GM12891 (cell line): ENCODE data around the gene CHKA.

Experiments used
- DNase-seq: peaks from one replicate; pipeline ENCODE4 v3.0.0; 2011; ENCODE audit warnings: low spot score; ENCODE audit not compliant: insufficient read length
- FAIRE-seq: peaks from 2 replicates; lab custom pipeline; 2011; peaks lifted over from hg19 to GRCh38; lab: Jason Lieb, UNC
- PAX5 ChIP-seq: IDR thresholded peaks from 2 replicates; pipeline ENCODE4 v1.6.1; 2011; ENCODE audit warnings: low read length, moderate library complexity, mild to moderate bottlenecking; ENCODE audit not compliant: insufficient read depth, severe bottlenecking
- POLR2A ChIP-seq: IDR thresholded peaks from 2 replicates; pipeline ENCODE4 v1.6.1; 2011; ENCODE audit warnings: low read depth, low read length, control low read depth
- POLR2AphosphoS5 ChIP-seq: IDR thresholded peaks from 2 replicates; pipeline ENCODE4 v1.6.1; 2011; ENCODE audit warnings: low read depth, low read length, control low read depth
- POU2F2 ChIP-seq: IDR thresholded peaks from 2 replicates; pipeline ENCODE4 v1.6.1; 2011; ENCODE audit warnings: low read depth, mild to moderate bottlenecking, control low read depth, low read length, moderate library complexity
- SPI1 ChIP-seq: IDR thresholded peaks from 2 replicates; pipeline ENCODE4 v1.6.1; 2011; ENCODE audit warnings: low read depth, low read length, control low read depth
- TAF1 ChIP-seq: IDR thresholded peaks from 2 replicates; pipeline ENCODE4 v1.6.1; 2011; ENCODE audit warnings: low read depth, low read length, control low read depth

Gene CHKA

DNA sequence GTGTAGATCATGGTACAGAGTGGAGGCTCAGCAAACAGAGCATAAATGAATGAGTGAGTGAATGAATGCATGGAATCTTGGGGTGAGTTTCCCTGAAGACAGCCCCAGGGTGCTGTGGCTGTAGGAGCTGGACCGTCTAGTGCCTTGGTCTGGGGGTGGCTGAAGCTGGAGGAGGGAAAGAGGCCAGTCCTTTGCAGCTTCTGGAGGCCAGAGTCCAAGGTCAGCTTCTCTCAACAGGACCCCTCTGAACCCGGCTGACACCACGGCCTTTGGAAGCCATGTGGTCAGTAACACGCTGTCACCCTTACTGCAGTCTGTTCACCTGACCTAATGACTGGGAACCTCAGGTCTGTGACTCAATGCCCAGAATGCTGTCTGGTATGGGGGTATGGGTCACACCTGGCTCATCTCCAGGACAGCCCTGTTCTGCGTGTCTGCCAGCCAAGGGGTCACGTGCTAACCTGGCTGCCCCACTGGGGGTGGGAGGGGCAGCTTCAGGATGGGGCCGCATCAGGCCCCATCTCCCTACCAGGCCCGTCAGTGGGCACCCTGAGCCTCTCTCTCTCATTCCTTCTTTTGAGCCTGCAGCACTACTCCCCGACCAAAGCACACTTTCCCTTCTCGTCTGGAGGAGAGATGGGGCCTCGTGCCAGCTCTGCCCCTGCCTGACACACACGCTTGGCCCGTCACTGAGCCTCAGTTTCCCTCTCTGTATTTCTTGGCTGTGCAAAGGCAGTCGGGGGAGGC lies 24.1 kb upstream of the CHKA start:
- FAIRE-seq (no peak), DNase-seq (no peak)
- TF ChIP-seq TAF1, result no peak
- TF ChIP-seq PAX5, result no peak
- no peak for TF ChIP-seq POU2F2
- TF ChIP-seq POLR2A, result no peak
- no peak for TF ChIP-seq POLR2AphosphoS5
- no peak for TF ChIP-seq SPI1

DNA sequence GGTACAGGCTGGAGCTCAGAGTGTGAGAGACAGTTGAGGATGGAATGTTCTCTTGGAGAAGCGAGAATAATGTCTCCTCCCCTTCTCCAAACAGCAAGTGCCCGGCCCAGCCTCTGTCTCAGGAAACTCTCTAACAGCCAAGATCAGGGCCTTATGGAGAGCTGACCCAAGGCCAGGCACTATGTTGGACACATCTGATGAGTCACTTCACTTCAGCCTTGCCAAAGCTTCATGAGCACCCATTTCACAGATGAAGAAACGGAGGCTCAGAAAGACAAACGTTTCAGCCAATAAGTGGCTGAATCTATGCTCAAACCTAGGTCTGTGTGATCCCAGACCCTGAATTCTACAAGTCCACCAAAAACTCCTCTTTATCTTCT lies 22.1 kb upstream of the CHKA start:
- TF ChIP-seq SPI1 (no peak), POU2F2 (no peak), POLR2A (no peak), POLR2AphosphoS5 (no peak), PAX5 (no peak), TAF1 (no peak)
- DNase-seq (no peak), FAIRE-seq (no peak)

DNA sequence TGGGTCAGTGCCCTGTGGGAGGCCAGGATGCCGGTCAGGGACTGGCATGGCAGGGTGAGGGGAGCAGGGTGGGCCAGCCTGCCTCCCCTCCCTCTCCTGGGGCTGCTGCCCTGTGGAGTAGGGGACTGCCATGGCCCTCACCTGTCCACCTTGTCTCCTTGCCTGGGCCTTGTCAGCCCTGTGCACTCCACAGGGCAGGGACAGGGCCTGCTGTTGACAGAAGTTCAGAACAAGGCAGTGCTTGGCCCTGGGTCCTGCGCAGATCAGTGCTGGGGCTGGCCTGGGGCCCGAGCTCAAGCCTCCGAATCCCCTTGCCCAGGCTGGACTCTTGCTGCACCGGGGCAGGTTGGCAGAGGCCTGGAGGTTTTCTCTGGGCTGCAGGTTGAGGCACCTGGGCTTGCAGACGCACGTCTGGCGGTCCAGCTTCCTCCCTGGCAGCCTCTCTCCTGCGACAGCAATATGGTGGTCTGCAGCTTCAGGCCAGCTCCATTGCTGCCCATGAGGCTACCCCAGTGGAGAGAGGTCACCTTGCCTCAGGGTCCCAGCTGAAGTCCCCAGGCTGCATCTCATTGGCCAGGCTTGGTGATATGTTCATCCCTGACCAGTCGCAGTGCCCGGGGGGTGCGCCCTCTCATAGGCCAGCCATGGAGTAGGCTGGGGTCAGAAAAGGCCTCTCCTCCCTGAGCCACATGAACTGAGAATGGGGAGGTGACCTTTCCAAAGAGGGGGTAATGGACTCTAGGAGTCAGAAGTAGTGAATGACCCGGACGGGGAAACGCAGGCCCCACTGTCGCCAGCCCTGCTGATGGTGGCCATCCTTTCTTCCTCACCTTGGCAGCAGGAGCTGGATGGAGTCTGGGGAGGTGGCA lies 21.5 kb upstream of the CHKA start:
- DNase-seq (no peak), FAIRE-seq (no peak)
- TF ChIP-seq TAF1, result no peak
- TF ChIP-seq POU2F2, result no peak
- TF ChIP-seq SPI1, result no peak
- no peak for TF ChIP-seq POLR2AphosphoS5
- no peak for TF ChIP-seq PAX5
- TF ChIP-seq POLR2A, result no peak

DNA sequence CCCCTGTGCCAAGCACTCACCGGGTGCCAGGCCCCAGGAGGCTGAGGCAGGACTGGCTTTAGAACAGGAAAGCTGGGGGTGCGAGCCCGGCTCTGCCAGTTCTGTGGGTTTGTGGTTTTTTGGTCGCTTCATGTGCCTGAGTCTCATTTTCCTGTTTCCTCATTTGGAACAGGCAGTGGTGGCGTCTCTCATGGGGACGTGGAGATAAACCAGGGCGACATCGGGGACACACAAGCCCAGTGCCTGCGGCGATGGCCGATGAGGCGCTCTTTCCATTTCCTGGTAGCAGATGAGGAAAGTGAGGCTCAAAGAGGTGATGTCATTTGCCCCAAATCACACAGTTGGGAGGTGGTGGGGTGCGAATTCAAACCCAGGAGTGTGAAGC lies 20.8 kb upstream of the CHKA start:
- TF ChIP-seq TAF1 (no peak), SPI1 (no peak; the same call in 1 of the 2 replicates), POLR2AphosphoS5 (no peak)
- no peak for DNase-seq
- FAIRE-seq, result peak; percentile 64

DNA sequence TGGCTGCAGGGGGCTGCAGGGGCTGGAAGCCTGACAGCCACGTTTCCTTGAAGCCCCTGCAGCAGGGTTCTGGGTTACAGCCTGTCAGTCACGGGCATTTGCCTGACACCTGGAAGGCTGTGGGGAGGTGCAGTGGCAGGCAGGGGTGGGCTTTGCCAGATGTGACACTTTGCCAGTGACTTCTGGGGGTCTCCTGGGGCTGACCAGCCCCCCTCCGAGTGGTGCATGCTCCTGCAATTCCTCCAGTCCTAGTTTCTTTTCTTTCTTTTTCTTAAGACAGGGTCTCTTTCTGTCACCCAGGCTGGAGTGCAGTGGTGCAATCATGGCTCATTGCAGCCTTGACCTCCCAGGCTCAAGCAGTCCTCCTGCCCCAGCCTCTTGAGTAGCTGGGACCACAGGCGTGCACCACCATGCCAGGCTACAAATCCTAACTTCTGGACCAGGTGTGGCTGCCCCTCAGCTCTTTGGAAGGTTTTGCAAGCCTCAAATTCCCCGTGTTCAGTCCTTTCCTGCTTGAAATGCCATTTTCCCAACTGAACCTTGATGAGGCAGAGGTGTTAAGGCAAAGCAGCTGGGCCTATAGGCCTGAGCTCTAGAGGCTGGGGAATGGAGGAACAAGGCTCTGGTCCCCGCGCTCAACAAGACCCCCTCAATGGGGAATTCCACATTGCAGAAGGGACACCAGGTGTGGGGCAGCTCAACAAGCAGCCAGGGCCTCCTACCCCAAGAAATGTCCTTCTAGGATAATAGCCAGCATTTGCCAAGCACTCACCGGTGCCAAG lies 20.2 kb upstream of the CHKA start:
- DNase-seq, result no peak
- FAIRE-seq, result no peak
- TF ChIP-seq POLR2AphosphoS5 (no peak), POU2F2 (no peak), SPI1 (no peak), PAX5 (no peak), POLR2A (no peak), TAF1 (no peak)

DNA sequence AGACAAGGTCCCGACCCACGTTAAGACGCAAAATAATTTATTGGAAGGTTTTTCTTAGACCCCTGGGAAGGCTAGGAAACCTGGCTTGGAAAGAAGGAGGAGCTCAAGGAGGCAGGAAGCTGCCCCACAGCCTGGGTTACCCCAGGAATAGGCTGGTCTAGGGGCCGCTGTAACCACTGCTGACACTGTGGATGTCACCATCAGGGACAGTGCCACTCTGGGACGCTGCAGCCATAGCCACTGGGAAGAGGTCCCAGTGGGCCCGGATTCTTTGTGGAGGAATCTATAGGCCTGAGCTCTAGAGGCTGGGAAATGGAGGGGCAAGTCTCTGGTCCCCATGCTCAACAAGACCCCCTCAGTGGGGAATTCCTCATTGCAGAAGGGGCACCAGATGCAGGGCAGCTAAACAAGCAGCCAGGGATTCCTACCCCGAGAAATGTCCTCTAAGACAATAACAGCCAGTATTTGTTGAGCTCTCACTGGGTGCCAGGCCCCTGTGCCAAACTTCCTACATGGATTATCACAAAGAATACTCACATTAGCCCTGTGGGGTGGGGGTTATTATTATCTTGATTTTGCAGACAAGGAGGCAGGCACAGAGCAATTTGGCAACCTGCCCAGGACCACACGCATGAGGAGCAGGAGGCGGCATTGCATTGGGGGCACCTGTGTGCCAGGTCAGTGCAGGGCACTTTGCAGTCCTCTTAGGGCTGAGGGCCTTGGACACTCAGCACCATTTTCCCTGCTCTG lies 19.5 kb upstream of the CHKA start:
- TF ChIP-seq POLR2A, result no peak
- no peak for TF ChIP-seq SPI1
- TF ChIP-seq POU2F2, result no peak
- no peak for TF ChIP-seq POLR2AphosphoS5
- TF ChIP-seq PAX5, result no peak
- TF ChIP-seq TAF1, result no peak
- DNase-seq (no peak), FAIRE-seq (no peak)

DNA sequence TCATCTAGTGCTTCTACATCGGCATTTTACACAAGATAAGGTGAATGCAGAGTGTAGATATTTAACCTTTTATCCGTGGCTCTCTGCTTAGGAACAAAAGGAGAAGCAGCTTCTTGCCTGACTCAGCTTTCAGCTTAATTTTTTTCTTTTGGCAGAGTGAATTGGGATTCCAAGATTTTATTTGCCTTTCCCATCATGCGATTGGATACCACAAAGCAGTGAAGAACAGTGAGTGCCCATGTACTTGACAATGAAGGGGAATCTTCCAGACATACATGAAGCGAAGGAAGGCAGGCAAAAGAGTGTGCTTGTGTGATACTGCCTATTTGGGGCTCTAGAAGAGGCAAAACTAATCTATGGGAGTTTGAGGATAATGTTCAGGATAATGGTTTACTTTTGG lies 17.0 kb upstream of the CHKA start:
- FAIRE-seq (no peak), DNase-seq (no peak)
- TF ChIP-seq SPI1, result no peak
- TF ChIP-seq POLR2AphosphoS5, result no peak
- TF ChIP-seq POLR2A, result no peak
- TF ChIP-seq PAX5, result no peak
- TF ChIP-seq TAF1, result no peak
- no peak for TF ChIP-seq POU2F2

DNA sequence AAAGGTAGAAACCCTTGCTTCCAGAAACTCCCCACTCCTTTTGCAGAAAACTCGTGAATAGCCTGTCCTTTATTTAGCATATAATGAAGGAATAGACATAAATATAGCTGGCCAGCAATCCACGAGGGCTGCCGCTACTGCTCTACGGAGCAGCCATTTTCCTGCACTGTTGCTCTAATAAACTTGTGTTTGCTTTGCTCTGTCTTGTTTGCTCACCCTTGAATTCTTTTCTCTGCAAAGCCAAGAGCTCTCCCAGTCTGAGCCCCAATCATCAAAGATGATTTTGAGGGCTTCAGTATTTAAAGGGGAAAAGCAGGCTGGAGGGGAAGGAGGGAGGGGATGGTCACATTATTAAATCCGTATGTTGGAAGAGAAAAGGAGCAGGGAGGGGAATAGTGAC lies 16.6 kb upstream of the CHKA start:
- TF ChIP-seq TAF1 (no peak), POLR2AphosphoS5 (no peak), PAX5 (no peak), POLR2A (no peak), SPI1 (no peak), POU2F2 (no peak)
- DNase-seq (no peak), FAIRE-seq (no peak)

DNA sequence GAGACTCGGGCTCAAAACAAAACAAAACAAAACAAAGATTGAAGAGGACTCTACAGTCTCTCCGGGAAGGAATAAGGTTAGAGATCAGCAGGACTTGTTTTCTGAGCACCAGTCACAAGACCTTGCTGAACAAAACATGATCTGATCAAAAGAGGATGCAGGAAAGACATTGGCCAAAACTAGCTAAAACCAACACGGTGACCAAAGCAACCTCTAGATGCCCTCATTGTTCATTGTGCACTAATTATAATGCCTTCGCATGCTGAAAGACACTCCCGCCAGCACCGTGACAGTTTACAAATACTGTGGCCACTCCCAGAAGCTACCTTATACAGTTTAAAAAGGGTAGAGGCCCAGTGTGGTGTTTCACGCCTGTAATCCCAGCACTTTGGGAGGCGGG lies 15.7 kb upstream of the CHKA start:
- FAIRE-seq (no peak), DNase-seq (no peak)
- TF ChIP-seq POLR2A (no peak), POU2F2 (no peak), TAF1 (no peak), POLR2AphosphoS5 (no peak), PAX5 (no peak)
